HEK293 (cell line): ENCODE data around the gene GLI1.

Experiments used
- KLF16 ChIP-seq: fragments of 450-650 bp; formaldehyde crosslinking; IDR thresholded peaks from 2 replicates; pipeline ENCODE4 v1.5.1; 2017; ENCODE audit warnings: missing biosample characterization, missing genetic modification characterization
- MYNN ChIP-seq: fragments of 450-650 bp; formaldehyde crosslinking; IDR thresholded peaks from 2 replicates; pipeline ENCODE4 v1.5.1; 2016; ENCODE audit warnings: missing biosample characterization, missing genetic modification characterization, borderline replicate concordance
- OSR2 ChIP-seq: fragments of 450-650 bp; formaldehyde crosslinking; IDR thresholded peaks from 2 replicates; pipeline ENCODE4 v1.5.1; 2016; ENCODE audit warnings: missing biosample characterization, missing genetic modification characterization
- SP3 ChIP-seq: fragments of 450-650 bp; formaldehyde crosslinking; IDR thresholded peaks from 2 replicates; pipeline ENCODE4 v1.5.1; 2016; ENCODE audit warnings: missing biosample characterization, missing genetic modification characterization
- YY2 ChIP-seq: fragments of 450-650 bp; formaldehyde crosslinking; IDR thresholded peaks from 2 replicates; pipeline ENCODE4 v1.5.1; 2016; ENCODE audit warnings: missing biosample characterization, missing genetic modification characterization
- ZBTB6 ChIP-seq: fragments of 450-650 bp; formaldehyde crosslinking; IDR thresholded peaks from 2 replicates; pipeline ENCODE4 v1.5.1; 2017; ENCODE audit warnings: missing biosample characterization, missing genetic modification characterization
- ZFP69B ChIP-seq: fragments of 450-650 bp; formaldehyde crosslinking; IDR thresholded peaks from 2 replicates; pipeline ENCODE4 v1.5.1; 2016; ENCODE audit warnings: missing biosample characterization, missing genetic modification characterization
- ZIC2 ChIP-seq: fragments of 450-650 bp; formaldehyde crosslinking; IDR thresholded peaks from 2 replicates; pipeline ENCODE4 v1.5.1; 2016; ENCODE audit warnings: missing biosample characterization, missing genetic modification characterization
- ZNF114 ChIP-seq: fragments of 450-650 bp; formaldehyde crosslinking; IDR thresholded peaks from 2 replicates; pipeline ENCODE4 v1.5.0; 2017; ENCODE audit warnings: missing biosample characterization, missing genetic modification characterization
- ZNF132 ChIP-seq: fragments of 450-650 bp; formaldehyde crosslinking; IDR thresholded peaks from 2 replicates; pipeline ENCODE4 v1.5.1; 2017; ENCODE audit warnings: missing biosample characterization, missing genetic modification characterization, borderline replicate concordance
- ZNF18 ChIP-seq: fragments of 450-650 bp; formaldehyde crosslinking; IDR thresholded peaks from 2 replicates; pipeline ENCODE4 v1.5.1; 2016; ENCODE audit warnings: missing biosample characterization, missing genetic modification characterization
- ZNF202 ChIP-seq: fragments of 450-650 bp; formaldehyde crosslinking; IDR thresholded peaks from 2 replicates; pipeline ENCODE4 v1.5.1; 2016; ENCODE audit warnings: missing biosample characterization, missing genetic modification characterization, borderline replicate concordance
- ZNF24 ChIP-seq: fragments of 450-650 bp; formaldehyde crosslinking; IDR thresholded peaks from 2 replicates; pipeline ENCODE4 v1.5.1; 2016; ENCODE audit warnings: missing biosample characterization, missing genetic modification characterization
- ZNF274 ChIP-seq, 2 experiments: fragments of 200-500 bp in 1 of 2; fragments of 450-650 bp in 1 of 2; sonication (Bioruptor generic) in 1 of 2; formaldehyde crosslinking in 1 of 2; IDR thresholded peaks; 2 replicates each; pipeline versions ENCODE4 v1.5.1 to v1.6.1; 2014 to 2016; ENCODE audit warnings: borderline replicate concordance in 1 of 2, inconsistent platforms in 1 of 2, low read length in 1 of 2, missing biosample characterization in 1 of 2, missing genetic modification characterization in 1 of 2
- ZNF280D ChIP-seq: fragments of 450-650 bp; formaldehyde crosslinking; IDR thresholded peaks from 2 replicates; pipeline ENCODE4 v1.5.1; 2016; ENCODE audit warnings: missing biosample characterization, missing genetic modification characterization
- ZNF366 ChIP-seq: fragments of 450-650 bp; formaldehyde crosslinking; conservative IDR thresholded peaks from 2 replicates; pipeline ENCODE4 v1.5.1; 2016; ENCODE audit warnings: missing biosample characterization, missing genetic modification characterization
- ZNF37A ChIP-seq: fragments of 450-650 bp; IDR thresholded peaks from 2 replicates; pipeline ENCODE4 v1.5.1; 2018; ENCODE audit warnings: missing biosample characterization, missing genetic modification characterization
- ZNF416 ChIP-seq: fragments of 450-650 bp; formaldehyde crosslinking; IDR thresholded peaks from 2 replicates; pipeline ENCODE4 v1.5.1; 2016; ENCODE audit warnings: missing biosample characterization, missing genetic modification characterization
- ZNF423 ChIP-seq: fragments of 450-650 bp; formaldehyde crosslinking; IDR thresholded peaks from 2 replicates; pipeline ENCODE4 v1.5.1; 2016; ENCODE audit warnings: missing biosample characterization, missing genetic modification characterization
- ZNF426 ChIP-seq: fragments of 450-650 bp; formaldehyde crosslinking; IDR thresholded peaks from 2 replicates; pipeline ENCODE4 v1.5.1; 2017; ENCODE audit warnings: missing biosample characterization, missing genetic modification characterization, mild to moderate bottlenecking, inconsistent platforms, moderate library complexity
- ZNF473 ChIP-seq: fragments of 450-650 bp; formaldehyde crosslinking; IDR thresholded peaks from 2 replicates; pipeline ENCODE4 v1.5.1; 2017; ENCODE audit warnings: missing biosample characterization, missing genetic modification characterization
- ZNF548 ChIP-seq: fragments of 450-650 bp; formaldehyde crosslinking; IDR thresholded peaks from 2 replicates; pipeline ENCODE4 v1.5.1; 2016; ENCODE audit warnings: missing biosample characterization, missing genetic modification characterization
- ZNF610 ChIP-seq: fragments of 450-650 bp; formaldehyde crosslinking; IDR thresholded peaks from 2 replicates; pipeline ENCODE4 v1.5.1; 2016; ENCODE audit warnings: missing biosample characterization, missing genetic modification characterization, borderline replicate concordance
- ZNF624 ChIP-seq: fragments of 450-650 bp; formaldehyde crosslinking; IDR thresholded peaks from 2 replicates; pipeline ENCODE4 v1.5.1; 2017; ENCODE audit warnings: missing biosample characterization, missing genetic modification characterization
- ZNF629 ChIP-seq: fragments of 450-650 bp; formaldehyde crosslinking; IDR thresholded peaks from 2 replicates; pipeline ENCODE4 v1.5.1; 2017; ENCODE audit warnings: missing biosample characterization, missing genetic modification characterization
- ZNF645 ChIP-seq: fragments of 450-650 bp; formaldehyde crosslinking; IDR thresholded peaks from 2 replicates; pipeline ENCODE4; 2016; ENCODE audit warnings: missing biosample characterization, missing genetic modification characterization
- ZNF658 ChIP-seq: fragments of 450-650 bp; formaldehyde crosslinking; IDR thresholded peaks from 2 replicates; pipeline ENCODE4; 2016; ENCODE audit warnings: missing biosample characterization, missing genetic modification characterization
- ZNF768 ChIP-seq: fragments of 450-650 bp; formaldehyde crosslinking; IDR thresholded peaks from 2 replicates; pipeline ENCODE4 v1.5.1; 2018; ENCODE audit warnings: missing biosample characterization, mild to moderate bottlenecking, missing genetic modification characterization
- ZNF777 ChIP-seq: fragments of 450-650 bp; formaldehyde crosslinking; IDR thresholded peaks from 2 replicates; pipeline ENCODE4 v1.5.1; 2017; ENCODE audit warnings: missing biosample characterization, missing genetic modification characterization, borderline replicate concordance
- ZSCAN4 ChIP-seq: fragments of 450-650 bp; formaldehyde crosslinking; IDR thresholded peaks from 2 replicates; pipeline ENCODE4 v1.5.1; 2017; ENCODE audit warnings: missing biosample characterization, missing genetic modification characterization

Gene GLI1

GRCh38 chr12:57454566-57455373 lies 4.8 kb upstream of the GLI1 start, which contains the start of gene INHBE (continued):
- TF ChIP-seq ZNF658 (tag by site-specific recombination) (no peak), ZFP69B (tag by site-specific recombination) (peak; percentile 19), ZNF132 (tag by site-specific recombination) (no peak), ZNF610 (peak; percentile 75; the same call in 1 of the 2 replicates), ZNF426 (no peak), ZIC2 (tag by site-specific recombination) (peak; percentile 67), ZNF768 (tag by site-specific recombination) (no peak), ZNF24 (tag by site-specific recombination) (no peak; the same call in 1 of the 2 replicates), ZNF624 (tag by site-specific recombination) (no peak), ZNF37A (no peak), ZNF18 (tag by site-specific recombination) (no peak), ZNF202 (tag by site-specific recombination) (no peak), MYNN (no peak), ZNF629 (peak; percentile 17; the same call in 1 of the 2 replicates), ZNF777 (no peak), ZNF473 (tag by site-specific recombination) (no peak), SP3 (tag by site-specific recombination) (peak; percentile 76), ZNF645 (no peak; the same call in 1 of the 2 replicates), ZNF366 (peak; percentile 82), ZNF548 (tag by site-specific recombination) (no peak), ZBTB6 (tag by site-specific recombination) (no peak), ZNF280D (no peak), ZNF416 (tag by site-specific recombination) (no peak), ZNF274 (IDR thresholded peaks at IDR 0.05; ENCODE audit: low read length) (no peak), ZNF274 (tag by site-specific recombination; IDR thresholded peaks at IDR 0.05; ENCODE audit: borderline replicate concordance) (no peak), ZNF114 (no peak), KLF16 (tag by site-specific recombination) (peak; percentile 61; the same call in 1 of the 2 replicates), ZSCAN4 (tag by site-specific recombination) (0 out of 2 replicates have a peak, but pooled peaks have one; percentile 7), ZNF423 (tag by site-specific recombination) (no peak), OSR2 (tag by site-specific recombination) (no peak), YY2 (tag by site-specific recombination) (no peak)
